IPS DF 4.7 (cell line): ENCODE results near the gene ENHO.
"Not testable (repeated sequence)": the region's sequence is repeated elsewhere in the genome, so short reads cannot be mapped to it uniquely, and the experiment has no call there.

ENCODE experiments used
- DNase-seq: peaks from one replicate; pipeline ENCODE4 v3.0.0-alpha.2; 2013; ENCODE audit warnings: low spot score; ENCODE audit errors: extremely low read depth

ENHO gene

GRCh38 chr9:34507966-34508365, 14.8 kb downstream of the ENHO start:
- DNase-seq, result no peak

DNA sequence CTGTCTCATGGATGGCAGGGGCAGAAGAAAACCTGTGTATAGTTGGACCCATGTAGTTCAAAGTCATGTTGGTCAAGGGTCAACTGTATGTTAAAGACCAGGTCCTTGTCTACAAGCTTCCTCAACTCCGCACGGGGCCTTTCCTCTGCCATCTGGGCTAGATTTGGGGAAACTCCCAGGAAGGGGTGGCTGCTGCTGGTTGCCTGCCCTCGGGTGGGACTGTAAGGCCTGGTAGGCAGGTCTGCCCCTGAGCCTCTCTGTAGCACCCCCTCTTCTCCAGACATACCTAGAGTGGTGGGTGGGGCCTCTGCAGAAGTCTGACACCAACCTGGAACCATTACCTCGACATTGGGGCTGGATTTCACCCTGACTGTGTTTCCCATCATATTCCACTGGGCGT, 15.2 kb downstream of the ENHO start:
- no peak for DNase-seq

DNA sequence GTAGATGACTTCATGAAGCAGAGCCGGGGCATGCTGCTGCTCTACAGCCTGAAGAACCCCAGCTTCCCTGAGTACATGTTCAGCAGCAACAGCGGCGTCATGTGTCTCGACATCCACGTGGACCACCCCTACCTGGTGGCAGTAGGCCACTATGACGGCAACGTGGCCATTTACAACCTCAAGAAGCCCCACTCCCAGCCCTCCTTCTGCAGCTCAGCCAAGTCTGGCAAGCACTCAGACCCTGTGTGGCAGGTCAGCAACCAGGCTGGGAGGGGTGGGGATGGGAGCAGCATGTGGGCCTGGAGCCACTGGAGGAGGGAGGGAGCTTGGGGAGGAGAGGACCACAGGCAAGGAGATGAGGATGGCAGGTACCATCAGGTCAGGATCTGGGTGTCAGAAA, 16.2 kb downstream of the ENHO start:
- DNase-seq, result no peak

- no peak for DNase-seq
Measured at GRCh38 chr9:34505370-34506120, 17.2 kb downstream of the ENHO start.

DNA sequence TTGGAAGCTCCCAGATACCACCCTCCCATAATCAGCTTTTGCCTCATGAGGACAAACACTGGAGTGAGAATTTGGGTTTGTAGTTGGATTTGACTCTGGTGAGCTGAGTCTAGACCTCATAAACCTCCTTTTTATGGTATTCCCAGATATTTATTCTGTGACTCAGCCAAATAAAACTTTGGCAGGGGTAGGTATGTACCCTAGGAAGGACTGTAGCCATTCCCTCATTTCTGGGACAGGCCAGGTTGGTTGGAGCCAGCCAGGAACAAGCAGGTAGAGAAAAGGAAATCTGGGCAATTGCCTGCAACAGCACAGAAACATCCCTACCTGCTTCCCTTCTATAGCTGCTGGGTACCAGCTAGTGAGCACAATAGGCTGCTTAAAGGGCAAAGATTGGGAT, 19.4 kb downstream of the ENHO start:
- DNase-seq, result no peak

DNA sequence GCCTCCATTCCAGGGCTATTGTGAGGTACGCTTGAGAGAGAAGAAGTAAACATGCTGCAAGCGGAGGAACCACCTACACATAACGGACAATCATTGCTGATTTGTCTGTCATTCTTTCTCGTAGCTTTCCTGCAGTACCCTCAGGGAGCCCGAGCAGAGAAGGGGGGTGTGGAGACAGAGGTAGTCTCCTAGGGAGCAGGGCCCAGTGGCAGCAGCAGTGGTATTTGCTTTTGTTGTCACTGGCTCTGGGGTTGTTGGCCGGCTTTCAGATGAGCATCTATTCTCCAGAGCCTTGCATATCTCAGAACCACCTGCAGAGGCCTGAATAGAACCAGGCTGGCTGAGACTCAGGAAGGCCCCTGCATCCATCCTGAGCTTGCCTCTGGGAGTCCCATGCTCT, 19.9 kb downstream of the ENHO start:
- DNase-seq, result no peak

GRCh38 chr9:34502471-34502870, 20.3 kb downstream of the ENHO start:
- no peak for DNase-seq

- DNase-seq, result no peak
Measured at GRCh38 chr9:34501889-34502425, 20.8 kb downstream of the ENHO start.

- DNase-seq, result no peak
Measured at GRCh38 chr9:34501372-34501771, 21.4 kb downstream of the ENHO start.

DNA sequence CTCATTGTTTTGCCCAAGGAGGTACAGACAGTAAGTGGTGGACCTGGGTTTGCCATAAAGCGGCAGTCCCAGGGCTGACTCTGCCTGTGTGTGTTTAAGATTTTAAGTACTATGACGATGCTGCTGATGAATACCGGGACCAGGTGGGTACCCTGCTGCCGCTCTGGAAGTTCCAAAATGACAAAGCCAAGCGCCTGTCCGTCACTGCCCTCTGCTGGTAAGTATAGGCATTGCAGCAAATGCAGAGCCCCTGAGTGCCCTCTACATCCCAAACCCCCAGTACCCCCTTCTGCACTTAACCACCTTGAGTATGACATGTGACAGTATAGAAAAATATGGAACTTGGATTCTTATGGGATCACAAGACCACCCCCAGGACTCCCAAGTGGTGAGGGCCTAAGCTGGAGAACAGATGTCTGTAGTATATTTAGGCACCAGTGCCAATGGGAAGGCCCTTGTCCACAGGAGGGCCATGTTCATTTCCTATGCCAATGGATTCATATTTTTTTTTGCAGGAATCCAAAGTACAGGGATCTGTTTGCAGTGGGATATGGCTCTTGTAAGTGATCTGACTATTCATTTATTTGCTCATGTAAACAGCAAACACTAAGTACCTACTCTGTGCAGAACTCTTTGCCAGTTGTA, 22.0 kb downstream of the ENHO start:
- no peak for DNase-seq

GRCh38 chr9:34499076-34499475, 23.7 kb downstream of the ENHO start:
- no peak for DNase-seq

DNA sequence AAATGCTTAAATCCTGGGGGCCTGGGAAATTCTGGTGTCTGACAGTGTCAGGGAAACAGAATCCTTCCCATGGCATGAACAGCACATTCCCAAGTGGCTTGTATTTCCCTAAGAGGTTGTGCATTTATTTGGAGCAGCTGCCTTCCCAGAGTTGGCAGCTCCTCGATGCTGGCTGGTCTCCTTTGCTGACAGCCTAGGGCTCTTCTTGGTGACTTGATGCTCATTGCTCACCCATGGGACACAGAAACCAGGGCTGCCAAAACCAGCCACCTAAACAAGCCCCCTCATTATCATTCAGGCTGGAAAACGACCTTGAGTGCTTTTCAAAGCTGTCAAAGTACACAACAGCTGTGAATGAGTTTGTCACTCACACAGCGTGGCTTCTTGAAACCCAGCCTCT, 24.2 kb downstream of the ENHO start:
- no peak for DNase-seq

DNA sequence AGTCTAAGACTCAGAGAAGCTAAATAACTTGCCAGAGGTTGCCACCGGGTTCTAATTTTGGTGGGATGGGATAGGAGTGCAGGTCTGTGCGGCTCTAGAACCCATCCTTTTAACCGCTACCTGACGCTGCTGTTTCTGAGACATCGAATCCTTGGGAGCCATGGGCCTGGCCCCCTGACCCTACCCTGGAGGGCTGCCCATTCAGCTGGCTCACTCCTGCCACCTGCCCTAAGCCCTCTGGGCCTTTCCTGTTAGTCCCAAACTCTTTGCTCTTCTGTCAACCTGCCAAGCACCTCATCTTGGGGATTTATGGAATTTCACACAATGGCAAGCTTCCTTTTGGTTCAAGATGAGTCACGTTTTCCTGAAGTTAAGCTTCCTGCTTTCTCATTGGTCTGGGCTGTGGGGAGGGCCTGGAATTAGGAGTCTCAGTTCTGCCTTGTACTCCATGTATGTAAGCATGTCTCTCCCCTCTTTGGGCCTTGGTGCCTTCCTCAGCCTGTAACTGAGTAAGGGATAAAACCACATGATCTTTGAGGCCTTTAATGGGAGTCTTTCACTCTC, 26.6 kb downstream of the ENHO start:
- DNase-seq, result no peak

DNA sequence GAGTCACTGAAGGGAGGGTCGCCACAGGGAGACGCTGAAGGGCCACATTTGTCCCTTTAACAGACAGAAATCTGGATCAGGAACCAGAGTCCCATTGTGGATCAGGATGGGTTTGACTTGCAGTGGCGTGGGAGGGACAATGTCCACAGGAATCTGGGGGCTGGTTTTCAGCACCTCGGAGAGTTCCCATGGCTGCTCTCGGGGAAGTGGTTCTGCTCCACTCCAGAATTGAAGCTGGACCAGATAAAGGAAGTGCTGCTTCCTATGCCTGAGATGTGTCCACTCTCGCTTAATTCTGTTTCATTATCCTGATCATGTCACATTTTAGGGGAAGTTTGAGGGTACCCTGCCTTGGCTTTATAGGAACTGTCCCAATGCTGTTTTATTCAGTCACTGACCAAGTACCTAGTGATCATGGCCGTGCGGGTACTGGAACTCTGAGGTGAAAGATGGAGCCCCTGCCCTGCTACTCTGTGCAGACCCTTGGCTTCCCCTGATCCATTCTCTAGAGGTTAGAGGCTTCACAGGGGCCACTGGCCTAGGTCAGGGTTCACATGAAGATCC, 28.7 kb downstream of the ENHO start:
- DNase-seq, result no peak

GRCh38 chr9:34492051-34492450, 30.7 kb downstream of the ENHO start:
- no peak for DNase-seq

GRCh38 chr9:34491596-34491995, 31.2 kb downstream of the ENHO start:
- DNase-seq, result no peak

- DNase-seq, result no peak
Measured at GRCh38 chr9:34490760-34491159, 32.0 kb downstream of the ENHO start.

DNA sequence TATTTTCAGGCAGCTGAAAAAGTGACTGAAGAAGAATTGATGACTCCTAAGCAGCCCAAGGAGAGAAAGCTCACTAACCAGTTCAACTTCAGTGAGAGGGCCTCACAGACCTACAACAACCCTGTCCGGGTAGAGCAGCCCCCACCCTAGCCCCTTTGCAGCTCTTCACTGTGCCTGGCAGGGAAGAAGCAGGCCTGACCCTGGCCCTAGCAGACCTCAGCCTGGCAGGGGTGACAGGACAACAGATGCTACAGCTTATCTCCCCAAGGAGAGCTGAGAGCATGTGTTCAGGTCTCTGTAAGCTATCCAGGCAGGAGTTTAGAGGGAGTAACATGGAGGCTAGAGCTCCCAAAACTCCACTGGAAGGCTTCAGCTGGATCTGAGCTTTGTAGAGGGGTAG, 32.4 kb downstream of the ENHO start:
- no peak for DNase-seq

DNA sequence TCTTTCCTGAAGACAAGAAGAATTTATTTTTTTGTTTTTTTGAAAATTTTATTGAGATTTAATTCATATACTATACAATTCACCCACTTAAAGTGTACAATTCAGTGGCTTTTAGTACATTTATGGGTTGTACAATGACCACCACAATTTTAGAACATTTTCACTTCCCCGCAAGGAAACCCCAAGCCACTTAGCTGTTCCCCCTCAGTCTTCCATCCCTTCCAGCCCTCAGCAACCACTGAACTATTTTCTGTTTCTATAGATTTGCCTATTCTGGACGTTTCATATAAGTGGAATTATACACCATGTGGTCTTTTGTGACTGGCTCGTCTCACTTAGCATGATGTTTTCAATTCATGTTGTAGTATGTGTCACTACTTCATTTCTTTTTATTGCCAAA, 36.2 kb downstream of the ENHO start:
- no peak for DNase-seq

DNA sequence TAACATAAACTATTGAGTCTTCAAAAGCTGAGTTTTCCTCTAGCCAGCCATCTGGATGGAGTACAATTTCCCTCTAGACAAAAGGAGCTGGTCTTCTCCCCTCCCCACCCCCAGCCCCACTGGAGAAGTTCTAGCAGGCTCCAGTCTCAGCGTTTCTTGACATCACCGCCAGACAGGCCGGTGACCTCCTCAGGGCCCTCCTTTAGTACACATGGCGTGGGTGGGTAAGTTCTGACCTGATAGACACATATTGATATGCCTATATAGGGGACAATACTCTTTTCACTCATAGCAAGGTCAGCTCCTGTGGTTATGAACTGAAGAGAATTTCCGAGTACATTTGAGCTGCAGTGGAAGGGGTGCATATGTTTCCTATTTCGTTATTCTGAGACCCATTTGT, 37.0 kb downstream of the ENHO start:
- no peak for DNase-seq

GRCh38 chr9:34484678-34485077, 38.1 kb downstream of the ENHO start:
- DNase-seq, result no peak

- not testable (repeated sequence) for DNase-seq
Measured at GRCh38 chr9:34482746-34483145, 40.0 kb downstream of the ENHO start.
